GM19397 (cell line): ENCODE measurements around the gene ZFAND3.
"Not testable (repeated sequence)": the region's sequence is repeated elsewhere in the genome, so short reads cannot be mapped to it uniquely, and the experiment has no call there.

Source experiments
- ATAC-seq: cut with Tn5 transposase; IDR thresholded peaks from one replicate; pipeline ENCODE4 v1.9.1; 2021; ENCODE audit warnings: mild to moderate bottlenecking, moderate library complexity; ENCODE audit not compliant: unreplicated experiment

The ZFAND3 gene

GRCh38 chr6:38114976-38115625, 295.6 kb downstream of the ZFAND3 start:
- no peak for ATAC-seq

DNA sequence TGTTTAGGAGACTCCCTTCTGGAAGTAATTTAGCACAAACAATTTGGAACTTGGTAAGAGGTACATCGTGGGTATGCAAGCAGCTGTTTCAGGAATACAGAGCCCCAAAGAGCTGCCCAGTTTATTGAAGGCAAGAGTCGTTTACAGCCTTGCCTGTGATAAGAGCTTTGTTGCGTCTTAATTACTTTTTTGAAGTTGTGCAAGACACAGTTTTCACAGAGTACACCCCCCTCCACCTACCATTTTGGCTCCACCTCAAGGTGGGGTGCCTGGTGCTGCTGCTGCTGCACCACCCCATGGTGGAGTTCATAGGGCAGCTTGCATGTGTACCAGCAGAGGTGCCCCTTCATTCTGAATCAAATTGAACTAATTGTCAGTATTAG, 296.1 kb downstream of the ZFAND3 start:
- no peak for ATAC-seq

DNA sequence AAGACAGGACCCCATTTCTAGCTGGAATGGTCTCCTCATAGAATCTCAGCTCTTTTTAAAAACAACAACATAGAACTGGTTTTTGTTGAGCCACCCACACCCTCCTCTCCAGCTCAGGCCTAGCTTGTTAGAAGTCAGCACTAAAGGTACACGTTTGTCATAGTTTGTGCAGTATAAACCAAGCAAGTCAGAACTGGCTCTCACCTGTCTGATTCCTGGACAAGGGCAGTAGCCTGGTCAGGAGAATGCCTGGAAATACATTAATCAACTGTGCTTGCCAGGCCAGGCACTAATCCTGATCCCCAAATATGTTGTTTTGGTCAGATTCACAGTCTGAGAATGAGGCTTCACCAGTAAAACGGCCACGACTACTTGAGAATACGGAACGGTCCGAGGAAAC, 296.7 kb downstream of the ZFAND3 start:
- no peak for ATAC-seq

GRCh38 chr6:38117281-38117680, 297.8 kb downstream of the ZFAND3 start:
- ATAC-seq, result no peak

DNA sequence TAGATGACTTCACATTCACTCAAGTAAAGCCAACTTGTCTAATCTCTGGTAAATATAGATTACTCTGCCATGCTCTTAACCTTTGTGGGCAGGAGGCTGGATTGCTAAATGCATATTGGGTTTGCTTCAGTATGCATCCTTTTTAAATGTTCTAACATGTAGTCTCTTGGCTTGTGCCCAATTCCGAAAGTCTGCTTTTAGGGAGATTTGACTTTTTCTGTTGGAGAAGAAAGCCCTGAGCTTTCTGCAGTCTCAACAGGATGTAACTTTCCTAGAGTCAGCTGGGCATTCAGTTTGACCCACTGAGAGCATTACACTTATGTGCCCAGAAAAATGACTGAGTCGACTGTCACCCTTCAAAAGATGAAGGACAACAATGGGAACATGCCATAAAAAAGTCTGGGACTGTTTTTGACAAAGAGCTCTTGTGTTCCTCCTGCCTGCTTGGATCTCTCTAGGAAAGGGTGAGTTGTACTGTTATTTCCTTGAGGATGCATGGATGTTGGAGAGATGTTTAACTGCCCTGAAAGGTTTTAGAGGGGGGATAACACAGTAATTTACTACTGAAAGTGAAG, 299.4 kb downstream of the ZFAND3 start:
- no peak for ATAC-seq

- ATAC-seq, result no peak
Observed at GRCh38 chr6:38119516-38119915, 300.0 kb downstream of the ZFAND3 start.

- ATAC-seq, result not testable (repeated sequence)
Observed at GRCh38 chr6:38124224-38124926, 304.8 kb downstream of the ZFAND3 start.

- ATAC-seq, result no peak
Observed at GRCh38 chr6:38127284-38127683, 307.8 kb downstream of the ZFAND3 start.

DNA sequence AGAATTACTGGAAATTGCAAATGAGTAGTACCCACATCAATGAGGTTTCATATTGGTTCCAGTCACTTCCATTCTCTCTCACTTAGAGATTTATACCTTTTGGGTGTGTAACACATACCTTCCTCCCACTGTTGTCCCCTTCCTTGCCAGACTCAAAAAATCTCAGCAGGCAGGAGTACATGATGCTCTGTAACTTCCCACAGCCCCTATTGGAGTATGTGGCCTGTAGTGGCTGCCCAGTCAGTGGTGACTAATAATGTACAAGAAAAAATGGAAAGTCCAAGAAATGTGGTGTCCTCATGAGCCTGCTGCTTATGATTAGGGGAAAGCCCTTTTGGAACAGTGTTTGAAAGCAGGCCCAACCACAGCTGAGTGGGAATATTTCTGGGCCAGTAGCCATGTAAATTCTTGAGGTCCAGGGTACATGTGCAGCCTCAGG, 312.0 kb downstream of the ZFAND3 start:
- no peak for ATAC-seq

- no peak for ATAC-seq
Observed at GRCh38 chr6:38133932-38134703, 314.6 kb downstream of the ZFAND3 start.

DNA sequence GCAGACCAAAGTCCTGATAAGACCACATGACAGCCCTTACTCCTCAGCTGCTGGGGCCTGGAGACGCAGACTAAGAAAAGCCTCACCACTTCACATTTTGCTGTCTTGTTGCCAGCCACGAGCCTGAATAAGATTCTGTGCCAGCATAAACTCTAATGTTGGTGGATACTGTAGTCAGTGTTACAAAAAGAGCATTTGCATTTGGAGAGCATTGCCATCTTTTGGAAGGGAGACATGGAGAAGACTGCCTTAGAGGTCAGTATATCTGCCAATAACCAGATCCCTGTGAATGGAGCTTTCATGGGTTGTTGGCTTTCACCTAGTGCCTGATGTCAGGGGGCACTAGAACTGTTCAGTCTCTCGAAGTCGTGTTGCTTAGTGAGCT, 315.2 kb downstream of the ZFAND3 start:
- no peak for ATAC-seq

GRCh38 chr6:38136547-38136946, 317.0 kb downstream of the ZFAND3 start:
- ATAC-seq, result no peak

DNA sequence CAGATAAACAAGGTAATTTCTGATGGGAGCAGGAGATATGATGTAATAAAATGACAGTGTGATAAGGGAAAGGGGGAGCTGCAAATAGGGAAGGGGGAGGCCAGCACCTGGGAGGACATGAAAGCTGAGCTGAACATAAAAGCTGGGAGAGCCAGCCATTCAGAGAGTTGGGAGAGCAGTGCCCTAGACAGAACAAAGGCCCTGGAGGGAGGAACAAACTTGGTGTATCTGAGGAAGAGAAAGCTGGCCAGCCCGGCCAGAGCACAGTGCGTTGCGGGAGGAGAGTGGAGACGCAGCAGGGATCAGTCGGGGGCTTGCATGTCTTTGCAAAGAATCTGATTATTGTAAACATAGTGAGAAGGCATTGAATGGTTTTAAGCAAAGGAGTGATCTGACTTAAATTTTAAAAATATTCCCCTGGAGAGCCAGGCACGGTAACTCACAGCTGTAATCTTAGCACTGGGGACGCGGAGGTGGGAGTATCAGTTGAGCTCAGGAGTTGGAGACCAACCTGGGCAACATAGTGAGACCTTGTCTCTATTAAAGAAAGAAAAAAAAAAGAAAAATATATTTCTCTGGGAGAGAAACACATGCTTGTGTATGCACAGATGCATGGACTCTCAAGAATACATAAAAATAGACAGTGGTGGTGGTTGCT, 318.2 kb downstream of the ZFAND3 start:
- ATAC-seq, result no peak

DNA sequence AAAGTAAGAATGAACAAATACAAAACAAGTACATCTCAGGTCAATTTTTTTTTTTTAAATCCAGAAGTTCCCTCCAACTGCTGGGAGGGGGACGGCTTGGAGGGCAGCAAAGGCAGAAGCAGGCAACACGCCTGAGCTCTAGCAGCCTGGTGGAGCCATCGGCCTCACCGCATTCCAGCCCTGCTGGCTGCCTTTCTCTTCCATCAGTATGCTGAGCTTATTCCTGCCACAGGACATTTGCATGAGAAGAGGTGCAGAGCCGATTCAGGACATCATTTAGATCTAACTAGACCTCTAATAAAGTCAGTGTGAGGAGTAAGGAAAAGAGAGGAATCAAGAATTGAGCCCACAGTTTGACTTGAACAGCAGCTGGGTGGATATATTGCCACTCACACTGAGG, 318.8 kb downstream of the ZFAND3 start:
- no peak for ATAC-seq

GRCh38 chr6:38141085-38141484, 321.6 kb downstream of the ZFAND3 start:
- no peak for ATAC-seq

GRCh38 chr6:38141716-38142115, 322.2 kb downstream of the ZFAND3 start:
- no peak for ATAC-seq

- ATAC-seq, result no peak
Observed at GRCh38 chr6:38142178-38142902, 322.8 kb downstream of the ZFAND3 start.

DNA sequence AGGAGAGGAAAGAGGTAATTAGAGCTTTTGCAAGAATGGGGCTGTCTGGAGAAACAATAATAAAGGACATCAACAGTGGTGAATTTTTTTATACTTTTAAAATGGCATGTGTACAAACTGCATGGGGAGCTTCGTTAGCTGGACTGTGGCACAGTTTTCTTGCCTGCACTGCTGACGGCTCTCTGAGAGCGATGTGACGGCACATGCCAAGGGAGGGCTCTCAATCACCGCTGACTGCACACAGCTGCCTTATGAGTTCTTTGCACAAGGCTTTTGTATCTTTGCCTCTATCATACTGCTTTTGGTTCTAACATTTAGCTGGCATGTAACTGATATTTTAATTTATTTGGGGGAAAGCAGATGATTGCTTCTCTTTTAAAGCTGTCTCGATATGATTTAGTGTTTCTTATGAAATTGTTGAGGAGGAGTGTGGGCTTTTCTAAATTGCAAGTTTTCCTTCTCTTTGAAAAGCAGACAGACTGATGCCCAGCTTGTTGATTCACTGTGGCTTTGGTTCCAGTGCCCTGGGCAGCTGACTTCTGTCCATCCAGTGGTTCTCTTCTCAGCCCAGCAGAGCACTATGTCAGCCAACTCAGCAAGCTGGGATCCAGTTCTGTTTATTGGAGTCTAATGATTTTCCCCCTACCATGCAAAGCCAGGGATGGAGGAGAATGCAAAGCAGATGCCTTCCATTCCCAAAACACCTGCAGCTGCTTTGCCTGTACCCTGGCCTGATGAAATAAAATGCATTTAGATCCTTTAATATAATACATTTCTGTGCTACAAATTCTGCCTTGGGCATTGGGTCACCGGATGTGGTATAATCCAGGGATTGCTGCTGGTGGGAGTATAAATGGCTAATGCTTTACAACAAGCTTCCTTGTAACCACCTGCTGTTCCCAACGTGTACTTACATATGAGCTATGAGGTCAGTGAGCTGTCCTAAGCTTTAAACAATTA, 323.9 kb downstream of the ZFAND3 start:
- no peak for ATAC-seq

GRCh38 chr6:38144365-38144945, 324.9 kb downstream of the ZFAND3 start:
- ATAC-seq, result no peak
